ENCODE measurements around the gene PDSS2. TPM values are rescaled to one million over a fixed set of nuclear protein-coding genes. Genes with fewer than 3 reads are reported as not detected.

The PDSS2 gene
- polyA plus RNA-seq, 1 donor from 2014 or later: 4.6 TPM

DNA sequence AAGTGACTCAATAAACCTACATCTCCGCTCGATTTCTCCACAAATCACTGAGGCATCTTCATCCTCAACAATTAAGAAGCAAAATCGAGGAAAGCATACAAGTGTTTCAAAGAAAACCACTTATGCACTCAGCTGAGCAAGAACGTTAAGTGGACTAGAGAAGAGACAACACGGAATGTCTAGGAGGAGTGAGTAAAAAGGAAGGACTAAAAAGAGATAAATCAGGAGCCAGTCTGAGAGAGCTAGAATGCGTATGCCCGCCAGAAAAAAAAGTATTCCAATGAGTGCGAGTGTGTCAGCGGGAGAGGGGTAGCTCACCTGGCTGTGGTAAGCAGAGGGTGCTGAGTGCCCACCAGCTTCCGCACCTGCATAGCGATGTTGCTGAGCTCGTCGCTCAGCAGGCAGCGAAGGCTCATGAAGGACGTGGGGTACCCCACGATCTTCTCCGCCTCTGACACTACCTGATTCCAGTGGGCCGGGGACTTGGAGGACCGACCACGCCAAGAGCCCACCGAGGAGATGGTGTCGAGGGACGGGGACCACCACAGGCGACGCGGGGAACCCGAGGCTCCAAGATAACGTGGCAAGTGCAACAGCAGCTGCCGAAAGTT is 587 bp downstream of the PDSS2 start:
- H3F3A ChIP-seq (ENCODE audit: insufficient read depth, low read length, poor library complexity, severe bottlenecking): no peaks in the 10 kb centered on the region
- H3K9ac ChIP-seq (ENCODE audit: low read length): peak overlapping the region; percentile 75
- peak overlapping the region; percentile 97 for H3K4me2 ChIP-seq (ENCODE audit: low read length)
- peak overlapping the region; percentile 91 for H3K4me3 ChIP-seq (ENCODE audit: low read length)
- no peaks in the 10 kb centered on the region for H3K36me3 ChIP-seq (ENCODE audit: insufficient read depth, low read length)
- H3K27me3 ChIP-seq (ENCODE audit: insufficient read depth, low read depth, low read length): no peaks in the 10 kb centered on the region
- no peaks in the 10 kb centered on the region for H3K9me2 ChIP-seq (ENCODE audit: insufficient read depth, low read length)
- H3K27ac ChIP-seq (ENCODE audit: low read length): peak overlapping the region; percentile 44
- H2AFZ ChIP-seq (ENCODE audit: low read depth, low read length): peak overlapping the region; percentile 99
- H4K20me1 ChIP-seq (ENCODE audit: insufficient read depth): no peaks in the 10 kb centered on the region
- H3K79me2 ChIP-seq (replicated peaks; ENCODE audit: insufficient read depth, low read length): no peaks in the 10 kb centered on the region
- TF ChIP-seq, protein P1, sequence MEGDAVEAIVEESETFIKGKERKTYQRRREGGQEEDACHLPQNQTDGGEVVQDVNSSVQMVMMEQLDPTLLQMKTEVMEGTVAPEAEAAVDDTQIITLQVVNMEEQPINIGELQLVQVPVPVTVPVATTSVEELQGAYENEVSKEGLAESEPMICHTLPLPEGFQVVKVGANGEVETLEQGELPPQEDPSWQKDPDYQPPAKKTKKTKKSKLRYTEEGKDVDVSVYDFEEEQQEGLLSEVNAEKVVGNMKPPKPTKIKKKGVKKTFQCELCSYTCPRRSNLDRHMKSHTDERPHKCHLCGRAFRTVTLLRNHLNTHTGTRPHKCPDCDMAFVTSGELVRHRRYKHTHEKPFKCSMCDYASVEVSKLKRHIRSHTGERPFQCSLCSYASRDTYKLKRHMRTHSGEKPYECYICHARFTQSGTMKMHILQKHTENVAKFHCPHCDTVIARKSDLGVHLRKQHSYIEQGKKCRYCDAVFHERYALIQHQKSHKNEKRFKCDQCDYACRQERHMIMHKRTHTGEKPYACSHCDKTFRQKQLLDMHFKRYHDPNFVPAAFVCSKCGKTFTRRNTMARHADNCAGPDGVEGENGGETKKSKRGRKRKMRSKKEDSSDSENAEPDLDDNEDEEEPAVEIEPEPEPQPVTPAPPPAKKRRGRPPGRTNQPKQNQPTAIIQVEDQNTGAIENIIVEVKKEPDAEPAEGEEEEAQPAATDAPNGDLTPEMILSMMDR (IDR thresholded peaks at IDR 0.05; ENCODE audit: poor library complexity, severe bottlenecking): no peak
- TF ChIP-seq POLR2AphosphoS5 (IDR thresholded peaks at IDR 0.05) (no peak), EZH2 (IDR thresholded peaks at IDR 0.05; ENCODE audit: borderline replicate concordance, insufficient read depth, low read length, poor library complexity, severe bottlenecking) (no peak), MXI1 (conservative IDR thresholded peaks at IDR 0.05; ENCODE audit: poor library complexity, severe bottlenecking) (no peak)
- H3K9me3 ChIP-seq (ENCODE audit: low read length): no peaks in the 10 kb centered on the region

DNA sequence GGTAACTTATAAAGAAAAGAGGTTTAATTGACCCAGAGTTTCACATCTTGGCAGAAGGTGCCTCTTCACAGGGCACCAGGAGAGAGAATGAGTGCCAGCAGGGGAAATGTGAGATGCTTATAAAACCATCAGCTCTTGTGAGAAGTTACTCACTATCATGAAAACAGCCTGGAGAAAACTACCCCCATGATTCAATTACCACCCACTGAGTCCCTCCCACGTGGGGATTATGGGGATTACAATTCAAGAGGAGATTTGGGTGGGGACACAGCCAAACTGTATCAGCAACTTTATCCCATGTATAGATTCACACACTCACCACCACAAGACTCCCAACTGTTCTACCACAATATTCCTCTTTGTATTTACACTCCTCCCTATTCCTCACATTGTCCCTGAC is 10.6 kb downstream of the PDSS2 start:
- Histone ChIP-seq H3K4me3 (ENCODE audit: low read length) (no peak overlapping the region), H3K4me2 (ENCODE audit: low read length) (no peak overlapping the region), H3K36me3 (ENCODE audit: insufficient read depth, low read length) (no peaks in the 10 kb centered on the region), H3K9me2 (ENCODE audit: insufficient read depth, low read length) (no peaks in the 10 kb centered on the region), H3K9me3 (ENCODE audit: low read length) (peaks cover 4% of the 10 kb centered on the region), H2AFZ (ENCODE audit: low read depth, low read length) (no peak overlapping the region), H4K20me1 (ENCODE audit: insufficient read depth) (no peaks in the 10 kb centered on the region), H3K79me2 (replicated peaks; ENCODE audit: insufficient read depth, low read length) (no peaks in the 10 kb centered on the region), H3F3A (ENCODE audit: insufficient read depth, low read length, poor library complexity, severe bottlenecking) (no peaks in the 10 kb centered on the region), H3K27ac (ENCODE audit: low read length) (no peak overlapping the region), H3K27me3 (ENCODE audit: insufficient read depth, low read depth, low read length) (no peaks in the 10 kb centered on the region), H3K9ac (ENCODE audit: low read length) (no peak overlapping the region)
- no peak for TF ChIP-seq SMC3 (conservative IDR thresholded peaks at IDR 0.05; ENCODE audit: poor library complexity)
- TF ChIP-seq TAF1 (IDR thresholded peaks at IDR 0.05; ENCODE audit: low read depth): no peak
- TF ChIP-seq RAD21 (conservative IDR thresholded peaks at IDR 0.05): no peak
- no peak for TF ChIP-seq EZH2 (IDR thresholded peaks at IDR 0.05; ENCODE audit: borderline replicate concordance, insufficient read depth, low read length, poor library complexity, severe bottlenecking)
- TF ChIP-seq, protein P1 (IDR thresholded peaks at IDR 0.05; ENCODE audit: poor library complexity, severe bottlenecking): no peak
- no peak for TF ChIP-seq EP300 (conservative IDR thresholded peaks at IDR 0.05; ENCODE audit: poor library complexity, severe bottlenecking)

DNA sequence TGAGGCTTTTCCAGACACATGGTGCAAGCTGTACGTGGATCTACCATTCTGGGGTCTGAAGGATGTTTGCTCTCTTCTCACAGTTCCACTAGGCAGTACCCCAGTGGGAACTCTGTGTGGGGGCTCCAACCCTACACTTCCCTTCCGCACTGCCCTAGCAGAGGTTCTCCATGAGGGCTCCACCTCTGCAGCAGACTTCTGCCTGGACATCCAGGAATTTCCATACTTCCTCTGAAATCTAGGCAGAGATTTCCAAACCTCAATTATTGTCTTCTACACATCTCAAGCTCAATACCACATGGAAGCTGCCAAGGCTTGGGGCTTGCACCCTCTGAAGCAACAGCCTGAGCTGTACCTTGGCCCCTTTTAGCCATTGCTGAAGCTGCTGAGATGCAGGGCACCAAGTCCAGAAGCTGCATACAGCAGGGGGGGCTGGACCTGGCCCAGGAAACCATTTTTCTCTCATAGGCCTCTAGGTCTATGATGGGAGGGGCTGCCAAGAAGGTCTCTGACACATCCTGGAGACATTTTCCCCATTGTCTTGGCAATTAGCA is 11.6 kb downstream of the PDSS2 start:
- Histone ChIP-seq H3K27ac (ENCODE audit: low read length) (no peak overlapping the region), H4K20me1 (ENCODE audit: insufficient read depth) (no peaks in the 10 kb centered on the region), H2AFZ (ENCODE audit: low read depth, low read length) (no peak overlapping the region), H3K9me2 (ENCODE audit: insufficient read depth, low read length) (no peaks in the 10 kb centered on the region), H3K9me3 (ENCODE audit: low read length) (peaks cover 4% of the 10 kb centered on the region), H3K4me3 (ENCODE audit: low read length) (no peak overlapping the region), H3K4me2 (ENCODE audit: low read length) (no peak overlapping the region), H3K79me2 (replicated peaks; ENCODE audit: insufficient read depth, low read length) (no peaks in the 10 kb centered on the region), H3K27me3 (ENCODE audit: insufficient read depth, low read depth, low read length) (no peaks in the 10 kb centered on the region), H3K36me3 (ENCODE audit: insufficient read depth, low read length) (no peaks in the 10 kb centered on the region), H3K9ac (ENCODE audit: low read length) (no peak overlapping the region), H3F3A (ENCODE audit: insufficient read depth, low read length, poor library complexity, severe bottlenecking) (no peaks in the 10 kb centered on the region)
- TF ChIP-seq MXI1 (conservative IDR thresholded peaks at IDR 0.05; ENCODE audit: poor library complexity, severe bottlenecking) (no peak), SMC3 (conservative IDR thresholded peaks at IDR 0.05; ENCODE audit: poor library complexity) (no peak), TAF1 (IDR thresholded peaks at IDR 0.05; ENCODE audit: low read depth) (no peak), RAD21 (conservative IDR thresholded peaks at IDR 0.05) (no peak), POLR2AphosphoS5 (IDR thresholded peaks at IDR 0.05) (no peak)
